ENCODE data around the gene PREB.
A peak's percentile ranks its signal among the peaks of the same experiment; 100 is the strongest.
"Not testable (repeated sequence)": the region's sequence is repeated elsewhere in the genome, so short reads cannot be mapped to it uniquely, and the experiment has no call there.

PREB gene

GRCh38 chr2:27117995-27118524 lies 16.4 kb downstream of the PREB start:
- no peaks in the 10 kb centered on the region for H3K9me2 ChIP-seq (replicated peaks; ENCODE audit: control insufficient read depth, low read length)
- H3K27ac ChIP-seq (ENCODE audit: low read depth, low read length) = no peak overlapping the region
- H4K20me1 ChIP-seq (ENCODE audit: control insufficient read depth, insufficient read depth, low read depth, low read length) = no peaks in the 10 kb centered on the region
- no peaks in the 10 kb centered on the region for H3K36me3 ChIP-seq (ENCODE audit: control insufficient read depth, low read length)
- H3K4me3 ChIP-seq (ENCODE audit: low read length) = peak overlapping the region; percentile 55
- peaks cover 19% of the 10 kb centered on the region for H3K27me3 ChIP-seq (ENCODE audit: control insufficient read depth, low read length)
- H3K4me1 ChIP-seq (ENCODE audit: control insufficient read depth, low read length) = peaks cover 3% of the 10 kb centered on the region
- TF ChIP-seq, protein P1, sequence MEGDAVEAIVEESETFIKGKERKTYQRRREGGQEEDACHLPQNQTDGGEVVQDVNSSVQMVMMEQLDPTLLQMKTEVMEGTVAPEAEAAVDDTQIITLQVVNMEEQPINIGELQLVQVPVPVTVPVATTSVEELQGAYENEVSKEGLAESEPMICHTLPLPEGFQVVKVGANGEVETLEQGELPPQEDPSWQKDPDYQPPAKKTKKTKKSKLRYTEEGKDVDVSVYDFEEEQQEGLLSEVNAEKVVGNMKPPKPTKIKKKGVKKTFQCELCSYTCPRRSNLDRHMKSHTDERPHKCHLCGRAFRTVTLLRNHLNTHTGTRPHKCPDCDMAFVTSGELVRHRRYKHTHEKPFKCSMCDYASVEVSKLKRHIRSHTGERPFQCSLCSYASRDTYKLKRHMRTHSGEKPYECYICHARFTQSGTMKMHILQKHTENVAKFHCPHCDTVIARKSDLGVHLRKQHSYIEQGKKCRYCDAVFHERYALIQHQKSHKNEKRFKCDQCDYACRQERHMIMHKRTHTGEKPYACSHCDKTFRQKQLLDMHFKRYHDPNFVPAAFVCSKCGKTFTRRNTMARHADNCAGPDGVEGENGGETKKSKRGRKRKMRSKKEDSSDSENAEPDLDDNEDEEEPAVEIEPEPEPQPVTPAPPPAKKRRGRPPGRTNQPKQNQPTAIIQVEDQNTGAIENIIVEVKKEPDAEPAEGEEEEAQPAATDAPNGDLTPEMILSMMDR (IDR thresholded peaks at IDR 0.05; ENCODE audit: low read depth, low read length, poor library complexity, severe bottlenecking) = no peak
- TF ChIP-seq EZH2phosphoT487 (IDR thresholded peaks at IDR 0.05; ENCODE audit: borderline replicate concordance, low read length) = no peak
- no peaks in the 10 kb centered on the region for H3K9me3 ChIP-seq (ENCODE audit: control insufficient read depth, insufficient read depth, low read length)
- no peaks in the 10 kb centered on the region for H3F3A ChIP-seq (ENCODE audit: control insufficient read depth, insufficient read depth)
- peak overlapping the region; percentile 65 for H3K4me2 ChIP-seq (ENCODE audit: low read length)
- no peaks in the 10 kb centered on the region for H3K79me2 ChIP-seq (ENCODE audit: control insufficient read depth, low read length)

GRCh38 chr2:27115519-27115918 lies 18.9 kb downstream of the PREB start:
- H3K27me3 ChIP-seq (ENCODE audit: control insufficient read depth, low read length) = peaks cover 6% of the 10 kb centered on the region; the same call in 1 of the 2 replicates
- no peak overlapping the region for H3K27ac ChIP-seq (ENCODE audit: low read depth, low read length)
- H3K4me2 ChIP-seq (ENCODE audit: low read length) = no peak overlapping the region
- H3K4me3 ChIP-seq (ENCODE audit: low read length) = no peak overlapping the region
- no peaks in the 10 kb centered on the region for H3F3A ChIP-seq (ENCODE audit: control insufficient read depth, insufficient read depth)
- H3K9me2 ChIP-seq (replicated peaks; ENCODE audit: control insufficient read depth, low read length) = no peaks in the 10 kb centered on the region
- H3K9me3 ChIP-seq (ENCODE audit: control insufficient read depth, insufficient read depth, low read length) = no peaks in the 10 kb centered on the region
- peaks cover 3% of the 10 kb centered on the region; the same call in 1 of the 2 replicates for H3K4me1 ChIP-seq (ENCODE audit: control insufficient read depth, low read length)
- TF ChIP-seq, protein P1 (IDR thresholded peaks at IDR 0.05; ENCODE audit: low read depth, low read length, poor library complexity, severe bottlenecking) = no peak
- TF ChIP-seq EZH2phosphoT487 (IDR thresholded peaks at IDR 0.05; ENCODE audit: borderline replicate concordance, low read length) = no peak
- H4K20me1 ChIP-seq (ENCODE audit: control insufficient read depth, insufficient read depth, low read depth, low read length) = no peaks in the 10 kb centered on the region
- no peaks in the 10 kb centered on the region for H3K79me2 ChIP-seq (ENCODE audit: control insufficient read depth, low read length)
- H3K36me3 ChIP-seq (ENCODE audit: control insufficient read depth, low read length) = no peaks in the 10 kb centered on the region

DNA sequence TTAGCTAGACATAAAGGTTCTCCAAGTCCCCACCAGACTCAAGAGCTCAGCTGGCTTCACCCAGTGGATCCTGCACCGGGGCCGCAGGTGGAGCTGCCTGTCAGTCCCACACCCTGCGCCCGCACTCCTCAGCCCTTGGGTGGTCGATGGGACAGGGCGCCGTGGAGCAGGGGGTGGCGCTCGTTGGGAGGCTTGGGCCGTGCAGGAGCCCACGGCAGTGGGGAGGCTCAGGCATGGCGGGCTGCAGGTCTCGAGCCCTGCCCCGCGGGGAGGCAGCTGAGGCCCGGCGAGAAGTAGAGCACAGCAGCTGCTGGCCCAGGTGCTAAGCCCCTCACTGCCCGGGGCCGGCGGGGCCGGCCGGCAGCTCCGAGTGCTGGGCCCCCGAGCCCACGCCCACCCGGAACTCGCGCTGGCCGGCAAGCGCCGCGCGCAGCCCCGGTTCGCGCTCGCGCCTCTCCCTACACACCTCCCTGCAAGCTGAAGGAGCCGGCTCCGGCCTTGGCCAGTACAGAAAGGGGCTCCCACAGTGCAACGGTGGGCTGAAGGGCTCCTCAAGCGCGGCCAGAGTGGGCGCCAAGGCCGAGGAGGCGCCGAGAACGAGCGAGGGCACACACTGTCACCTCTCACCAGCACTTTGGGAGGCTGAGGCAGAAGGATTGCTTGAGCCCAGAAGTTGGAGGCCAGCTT lies 22.9 kb downstream of the PREB start:
- H3K27me3 ChIP-seq (ENCODE audit: control insufficient read depth, low read length); H4K20me1 ChIP-seq (ENCODE audit: control insufficient read depth, insufficient read depth, low read depth, low read length); H3K79me2 ChIP-seq (ENCODE audit: control insufficient read depth, low read length); H3K27ac ChIP-seq (ENCODE audit: low read depth, low read length); H3K9me3 ChIP-seq (ENCODE audit: control insufficient read depth, insufficient read depth, low read length); H3K36me3 ChIP-seq (ENCODE audit: control insufficient read depth, low read length); H3K4me1 ChIP-seq (ENCODE audit: control insufficient read depth, low read length); H3K9me2 ChIP-seq (replicated peaks; ENCODE audit: control insufficient read depth, low read length); H3F3A ChIP-seq (ENCODE audit: control insufficient read depth, insufficient read depth); H3K4me3 ChIP-seq (ENCODE audit: low read length); H3K4me2 ChIP-seq (ENCODE audit: low read length): not testable (repeated sequence)

- H3K4me3 ChIP-seq (ENCODE audit: low read length); H4K20me1 ChIP-seq (ENCODE audit: control insufficient read depth, insufficient read depth, low read depth, low read length); H3K4me2 ChIP-seq (ENCODE audit: low read length); H3K9me3 ChIP-seq (ENCODE audit: control insufficient read depth, insufficient read depth, low read length); H3K79me2 ChIP-seq (ENCODE audit: control insufficient read depth, low read length); H3K4me1 ChIP-seq (ENCODE audit: control insufficient read depth, low read length); H3F3A ChIP-seq (ENCODE audit: control insufficient read depth, insufficient read depth); H3K27ac ChIP-seq (ENCODE audit: low read depth, low read length); H3K36me3 ChIP-seq (ENCODE audit: control insufficient read depth, low read length); H3K27me3 ChIP-seq (ENCODE audit: control insufficient read depth, low read length); H3K9me2 ChIP-seq (replicated peaks; ENCODE audit: control insufficient read depth, low read length): not testable (repeated sequence)
Observed at GRCh38 chr2:27110603-27111352, 23.7 kb downstream of the PREB start.
